ENCODE measurements around the gene TBCD.

The TBCD gene

DNA sequence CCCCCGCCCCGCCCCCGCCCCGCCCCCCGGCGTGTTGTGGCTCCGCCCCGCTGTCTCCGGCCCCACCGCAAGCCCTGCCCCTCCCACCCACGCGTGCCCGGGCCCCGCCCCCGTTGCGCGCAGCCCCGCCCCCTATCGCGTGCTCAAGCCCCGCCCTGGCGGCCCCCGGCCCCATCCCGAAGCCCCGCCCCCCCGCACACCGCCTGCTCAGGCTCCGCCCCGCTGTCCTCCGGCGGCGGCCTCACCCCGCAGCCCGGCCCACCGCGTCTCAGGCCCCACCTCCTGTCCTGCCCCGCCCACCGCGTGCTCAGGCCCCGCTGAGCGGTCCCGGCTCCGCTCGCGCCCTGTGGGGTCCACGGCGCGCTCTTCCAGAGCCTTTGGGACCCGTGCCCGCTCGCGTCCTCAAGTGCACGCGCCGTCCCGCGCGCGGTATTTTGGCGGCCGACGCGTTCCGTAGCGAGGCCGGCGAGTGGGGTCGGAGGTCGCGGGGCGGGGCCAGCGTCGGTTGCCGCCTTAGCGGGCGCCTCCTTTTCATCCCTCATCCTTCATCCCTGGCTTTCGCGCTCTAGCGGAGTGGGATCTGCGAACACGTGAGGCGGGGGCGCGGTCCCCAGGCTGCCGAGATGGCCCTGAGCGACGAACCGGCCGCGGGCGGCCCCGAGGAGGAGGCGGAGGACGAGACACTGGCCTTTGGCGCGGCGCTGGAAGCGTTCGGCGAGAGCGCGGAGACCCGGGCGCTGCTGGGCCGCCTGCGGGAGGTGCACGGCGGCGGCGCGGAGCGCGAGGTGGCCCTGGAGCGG lies at the start of gene TBCD:
TSS of gene TBCD (plus strand) at position 495 of the 800 bp plus-strand sequence. CDS start at position 624, 129 bp downstream.
- Histone ChIP-seq H3K9ac (ENCODE audit: low read length) (no peak within 1 kb of the TSS), H3K27ac (ENCODE audit: low read depth, low read length) (peak within 1 kb of the TSS; percentile 85), H3K4me3 (ENCODE audit: low read depth in 1 of 2, low read length in 2 of 2) (peak within 1 kb of the TSS; percentile 75 to 91), H3K27me3 (ENCODE audit: control insufficient read depth in 1 of 2, insufficient read depth in 2 of 2, low read length in 2 of 2) (no peaks in the 10 kb centered on the region), H3K4me1 (ENCODE audit: insufficient read depth, low read length) (peaks cover 12% of the 10 kb centered on the region), H3K36me3 (ENCODE audit: insufficient read depth, low read length) (no peaks in the 10 kb centered on the region), H3K9me3 (ENCODE audit: low read length) (no peaks in the 10 kb centered on the region)

DNA sequence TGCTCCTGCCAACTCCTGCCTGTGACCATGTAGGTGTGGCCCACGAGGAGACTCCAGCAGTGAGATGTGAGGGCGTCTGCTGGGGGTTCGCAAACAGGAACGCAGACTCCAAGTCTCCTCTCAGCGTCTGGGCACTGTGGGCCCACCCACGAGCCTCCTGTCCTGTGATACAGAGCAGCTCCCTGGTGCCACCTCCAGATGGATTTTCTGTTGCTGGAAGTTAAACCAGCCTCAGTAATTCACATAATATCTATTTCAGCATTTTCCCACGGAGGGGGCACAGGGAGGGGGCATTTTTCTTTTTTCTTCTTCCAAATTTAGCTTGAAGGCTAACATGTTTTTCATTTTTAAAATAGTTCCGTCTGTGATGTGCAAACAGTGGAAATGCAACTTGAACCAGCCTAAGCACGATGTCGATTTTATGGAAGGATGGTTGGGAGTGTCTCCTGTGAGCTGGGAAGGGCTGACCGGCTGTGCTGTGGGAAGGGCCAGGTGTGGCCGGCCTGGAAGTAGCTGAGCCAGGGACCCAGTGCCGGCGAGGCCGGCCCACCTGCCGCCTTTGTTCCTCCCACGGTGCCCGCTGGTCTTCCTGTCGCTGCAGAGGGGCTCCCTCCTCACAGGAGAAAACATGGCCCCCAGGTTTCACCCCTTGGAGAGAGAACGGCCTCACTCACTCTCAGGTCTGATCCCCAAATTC lies 49.5 kb upstream of the TBCD start:
- Histone ChIP-seq H3K9ac (ENCODE audit: low read length) (no peak overlapping the region), H3K4me1 (ENCODE audit: insufficient read depth, low read length) (peaks cover 4% of the 10 kb centered on the region), H3K27ac (ENCODE audit: low read depth, low read length) (no peak overlapping the region), H3K4me3 (ENCODE audit: low read depth in 1 of 2, low read length in 2 of 2) (no peak overlapping the region), H3K9me3 (ENCODE audit: low read length) (no peaks in the 10 kb centered on the region), H3K27me3 (ENCODE audit: control insufficient read depth in 1 of 2, insufficient read depth in 2 of 2, low read length in 2 of 2) (peaks cover 0 to 4% of the 10 kb centered on the region in 2 donors), H3K36me3 (ENCODE audit: insufficient read depth, low read length) (no peaks in the 10 kb centered on the region)

DNA sequence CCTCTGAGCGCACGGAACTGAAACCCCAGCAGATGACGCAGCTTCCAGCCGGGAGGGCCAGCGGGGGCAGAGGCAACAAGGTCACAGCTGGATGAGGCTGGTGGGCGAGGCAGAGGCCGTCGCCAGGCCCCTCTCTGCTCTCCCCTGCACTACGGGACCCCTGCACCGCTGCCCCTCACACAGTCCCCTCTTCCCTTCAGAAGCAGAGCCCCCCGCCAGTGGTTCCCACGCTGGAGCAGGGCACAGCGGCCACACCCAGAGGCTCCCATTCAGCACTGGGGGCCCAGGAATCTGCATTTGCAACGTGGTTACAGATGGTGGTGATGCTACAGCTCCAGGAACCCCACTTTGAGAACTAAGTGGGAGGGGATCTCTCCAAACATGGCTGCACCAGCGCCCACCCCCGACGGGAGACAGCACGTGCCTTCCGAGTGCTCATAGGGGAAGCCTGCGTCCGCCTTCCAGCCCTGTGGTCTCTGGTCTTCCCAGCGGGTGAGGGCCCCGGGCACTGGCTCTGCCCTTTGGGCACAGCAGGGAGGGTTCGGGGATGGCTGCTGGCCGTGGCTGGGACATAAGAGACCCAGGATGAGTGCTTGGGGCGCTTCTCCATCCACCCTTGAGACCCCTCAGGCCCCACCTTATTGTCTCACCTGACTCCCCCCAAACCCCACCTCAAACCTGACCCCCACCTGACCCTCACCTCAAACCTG lies 48.7 kb upstream of the TBCD start:
- no peaks in the 10 kb centered on the region for H3K36me3 ChIP-seq (ENCODE audit: insufficient read depth, low read length)
- H3K27ac ChIP-seq (ENCODE audit: low read depth, low read length): no peak overlapping the region
- H3K4me3 ChIP-seq (ENCODE audit: low read depth in 1 of 2, low read length in 2 of 2): no peak overlapping the region
- peaks cover 4% of the 10 kb centered on the region for H3K4me1 ChIP-seq (ENCODE audit: insufficient read depth, low read length)
- H3K27me3 ChIP-seq (ENCODE audit: control insufficient read depth in 1 of 2, insufficient read depth in 2 of 2, low read length in 2 of 2): no peaks in the 10 kb centered on the region
- H3K9ac ChIP-seq (ENCODE audit: low read length): no peak overlapping the region
- no peaks in the 10 kb centered on the region for H3K9me3 ChIP-seq (ENCODE audit: low read length)

DNA sequence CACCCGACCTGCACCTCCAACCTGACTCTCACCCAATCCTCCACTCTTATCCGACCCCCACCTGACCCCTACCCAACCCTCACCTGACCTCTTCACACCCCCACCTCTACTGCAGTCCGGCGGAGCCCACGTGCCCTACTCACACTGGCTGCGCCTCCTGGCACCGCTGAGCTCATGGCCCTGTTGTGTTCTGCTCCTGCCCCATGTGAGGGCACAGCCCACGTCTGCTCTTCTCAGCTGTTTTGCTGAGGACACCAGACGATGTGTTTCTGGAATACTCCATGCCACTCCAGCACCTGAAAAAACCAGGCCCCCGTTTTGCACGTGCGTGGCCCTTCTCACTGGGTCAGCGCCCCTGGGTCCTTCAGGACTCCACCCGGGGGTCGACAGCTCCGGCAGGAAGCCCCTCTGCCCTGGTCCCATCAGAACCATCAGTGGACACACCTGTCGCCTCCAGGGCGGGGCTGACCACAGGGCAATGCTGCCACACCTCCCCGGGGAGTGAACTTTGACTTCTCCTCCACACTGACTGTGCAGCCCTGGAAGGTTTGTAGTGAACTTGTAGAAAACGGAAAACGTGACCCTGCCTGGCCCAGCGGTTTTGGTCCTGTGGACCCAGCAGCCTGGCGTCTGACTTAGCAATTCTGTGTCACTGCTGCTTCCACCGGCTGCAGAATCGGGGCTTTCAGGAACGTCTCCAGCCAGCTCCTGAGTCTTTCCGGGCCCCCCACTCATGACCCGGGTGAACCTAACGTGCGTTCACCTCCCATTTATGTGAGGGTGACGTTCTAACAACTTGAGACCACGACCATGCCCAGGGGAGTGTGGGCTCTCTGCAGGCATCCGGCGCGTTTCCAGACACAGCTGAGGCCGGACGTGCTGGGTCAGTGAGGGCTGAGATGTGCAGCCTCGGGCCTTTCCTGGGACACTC lies 47.7 kb upstream of the TBCD start:
- Histone ChIP-seq H3K27ac (ENCODE audit: low read depth, low read length) (no peak overlapping the region), H3K4me3 (ENCODE audit: low read depth in 1 of 2, low read length in 2 of 2) (no peak overlapping the region), H3K27me3 (ENCODE audit: control insufficient read depth in 1 of 2, insufficient read depth in 2 of 2, low read length in 2 of 2) (no peaks in the 10 kb centered on the region), H3K36me3 (ENCODE audit: insufficient read depth, low read length) (no peaks in the 10 kb centered on the region), H3K9ac (ENCODE audit: low read length) (no peak overlapping the region), H3K9me3 (ENCODE audit: low read length) (no peaks in the 10 kb centered on the region), H3K4me1 (ENCODE audit: insufficient read depth, low read length) (peaks cover 4% of the 10 kb centered on the region)

DNA sequence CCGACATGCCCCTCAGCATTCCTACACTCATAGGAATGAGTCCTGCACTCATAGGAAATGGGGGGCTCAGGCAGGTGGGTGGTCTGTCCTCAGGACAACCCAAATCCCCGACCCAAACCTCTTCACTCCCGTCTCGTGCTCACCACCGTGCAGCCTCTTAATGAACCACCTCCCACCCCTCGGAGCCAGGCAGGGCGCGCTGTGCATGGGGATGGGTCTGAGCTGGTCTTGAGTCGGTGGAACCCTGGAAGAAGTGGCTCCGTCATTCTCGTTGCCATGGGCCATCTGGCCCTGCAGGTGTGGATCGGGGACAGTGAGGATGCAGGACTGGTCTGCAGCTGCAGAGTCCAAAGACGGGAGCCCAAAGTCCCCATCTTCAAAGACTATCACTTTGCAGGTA lies 47.0 kb upstream of the TBCD start:
- no peak overlapping the region for H3K27ac ChIP-seq (ENCODE audit: low read depth, low read length)
- H3K36me3 ChIP-seq (ENCODE audit: insufficient read depth, low read length): no peaks in the 10 kb centered on the region
- H3K4me1 ChIP-seq (ENCODE audit: insufficient read depth, low read length): no peaks in the 10 kb centered on the region
- H3K9ac ChIP-seq (ENCODE audit: low read length): no peak overlapping the region
- H3K27me3 ChIP-seq (ENCODE audit: control insufficient read depth in 1 of 2, insufficient read depth in 2 of 2, low read length in 2 of 2): peaks cover 0 to under 1% of the 10 kb centered on the region in 2 donors
- no peak overlapping the region for H3K4me3 ChIP-seq (ENCODE audit: low read depth in 1 of 2, low read length in 2 of 2)
- H3K9me3 ChIP-seq (ENCODE audit: low read length): no peaks in the 10 kb centered on the region

DNA sequence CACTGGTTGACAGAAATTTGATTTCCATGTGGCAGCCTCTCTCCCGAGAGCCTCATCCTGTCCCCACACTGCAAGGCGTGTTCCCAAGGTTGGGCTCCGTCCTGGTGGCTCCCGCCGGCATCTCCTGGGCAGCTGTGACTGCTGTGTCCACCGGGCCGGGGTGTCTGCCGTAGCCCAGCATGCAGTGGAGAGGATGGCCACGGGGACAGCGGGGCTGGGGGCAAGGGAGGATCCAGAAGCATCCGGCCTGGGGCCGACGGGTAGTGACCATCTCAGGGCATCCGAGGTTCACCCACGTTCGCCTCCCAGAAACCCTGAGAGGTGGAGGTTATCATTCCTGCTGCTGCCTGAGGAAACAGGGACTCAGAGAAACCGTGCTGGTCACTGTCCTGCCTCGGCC lies 46.1 kb upstream of the TBCD start:
- no peaks in the 10 kb centered on the region for H3K36me3 ChIP-seq (ENCODE audit: insufficient read depth, low read length)
- no peaks in the 10 kb centered on the region for H3K4me1 ChIP-seq (ENCODE audit: insufficient read depth, low read length)
- H3K4me3 ChIP-seq (ENCODE audit: low read depth in 1 of 2, low read length in 2 of 2): no peak overlapping the region
- H3K27ac ChIP-seq (ENCODE audit: low read depth, low read length): no peak overlapping the region
- H3K9ac ChIP-seq (ENCODE audit: low read length): no peak overlapping the region
- H3K9me3 ChIP-seq (ENCODE audit: low read length): no peaks in the 10 kb centered on the region
- peaks cover 0 to 7% of the 10 kb centered on the region in 2 donors for H3K27me3 ChIP-seq (ENCODE audit: control insufficient read depth in 1 of 2, insufficient read depth in 2 of 2, low read length in 2 of 2)

DNA sequence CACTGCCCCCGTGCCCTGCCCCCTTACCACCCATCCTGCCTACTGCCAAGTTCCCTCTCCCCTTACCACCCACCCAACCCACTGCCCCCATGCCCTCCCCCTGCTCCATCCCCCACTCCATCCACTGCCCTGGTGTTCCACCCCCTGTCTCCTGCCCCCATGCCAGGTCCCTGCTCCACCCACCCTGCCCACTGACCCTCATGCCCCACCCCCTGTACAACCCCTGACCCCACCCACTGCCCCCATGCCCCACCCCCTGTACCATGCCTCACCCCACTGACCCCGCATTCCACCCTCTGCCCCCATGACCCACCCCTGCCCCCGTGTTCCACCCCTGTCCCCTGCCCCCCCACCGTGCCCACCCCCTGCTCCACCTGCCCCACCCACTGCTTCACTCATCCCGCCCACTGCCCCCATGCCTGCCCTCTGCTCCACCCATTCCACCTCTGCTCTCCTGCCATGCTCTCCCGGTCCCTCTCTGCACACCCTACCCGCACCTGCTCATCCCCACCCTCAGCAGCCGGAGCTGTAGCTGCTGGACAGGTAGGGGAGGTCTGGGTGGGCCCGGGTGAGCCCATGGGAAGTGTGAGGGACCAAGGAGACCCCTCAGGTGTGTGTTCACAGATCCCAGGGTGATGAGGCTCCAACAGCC lies 42.7 kb upstream of the TBCD start:
- Histone ChIP-seq H3K4me1 (ENCODE audit: insufficient read depth, low read length) (no peaks in the 10 kb centered on the region), H3K27me3 (ENCODE audit: control insufficient read depth in 1 of 2, insufficient read depth in 2 of 2, low read length in 2 of 2) (peaks cover 0 to 7% of the 10 kb centered on the region in 2 donors), H3K9me3 (ENCODE audit: low read length) (no peaks in the 10 kb centered on the region), H3K4me3 (ENCODE audit: low read depth in 1 of 2, low read length in 2 of 2) (no peak overlapping the region), H3K9ac (ENCODE audit: low read length) (no peak overlapping the region), H3K36me3 (ENCODE audit: insufficient read depth, low read length) (no peaks in the 10 kb centered on the region), H3K27ac (ENCODE audit: low read depth, low read length) (no peak overlapping the region)

DNA sequence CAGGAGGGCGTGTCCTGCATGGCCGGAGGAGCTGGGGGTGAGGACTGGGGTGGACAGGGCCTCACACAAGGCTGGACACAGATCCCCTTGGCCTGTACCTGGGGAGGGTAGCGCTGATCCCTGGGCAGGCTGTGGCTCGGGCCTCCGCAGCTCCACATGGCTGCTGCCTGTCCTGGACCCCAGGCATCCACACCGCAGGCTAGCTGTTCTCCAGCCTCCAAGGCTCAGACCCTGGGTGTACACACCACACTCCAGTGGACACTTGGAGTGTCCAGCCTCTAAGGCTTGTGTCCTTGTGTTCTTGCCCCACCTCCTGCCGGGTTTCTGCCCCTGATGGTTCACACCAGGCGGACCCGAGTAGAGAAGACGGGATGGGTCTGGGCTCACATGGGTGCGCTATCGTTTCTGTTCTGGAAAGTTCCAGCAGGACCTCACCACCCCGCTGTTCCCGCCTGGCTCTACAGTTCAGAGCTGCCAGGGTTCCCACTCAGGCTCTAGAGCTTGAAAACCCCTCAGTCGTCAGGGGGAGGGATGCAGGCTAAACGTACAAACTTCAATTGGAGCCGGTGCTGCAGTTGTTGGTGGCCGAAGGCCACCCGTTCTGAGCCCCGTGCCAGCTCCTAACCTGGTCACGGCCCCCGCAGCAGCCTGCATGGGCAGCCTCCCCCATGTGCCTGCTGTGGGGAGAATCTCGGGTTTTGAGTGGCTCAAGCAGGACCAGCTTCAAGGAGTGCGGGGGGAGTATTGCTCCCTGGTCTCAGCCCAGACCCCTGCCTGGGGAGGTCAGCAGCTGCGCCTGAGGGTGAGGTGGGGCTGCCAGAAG lies 42.0 kb upstream of the TBCD start:
- Histone ChIP-seq H3K27ac (ENCODE audit: low read depth, low read length) (no peak overlapping the region), H3K4me1 (ENCODE audit: insufficient read depth, low read length) (no peaks in the 10 kb centered on the region), H3K9ac (ENCODE audit: low read length) (no peak overlapping the region)

DNA sequence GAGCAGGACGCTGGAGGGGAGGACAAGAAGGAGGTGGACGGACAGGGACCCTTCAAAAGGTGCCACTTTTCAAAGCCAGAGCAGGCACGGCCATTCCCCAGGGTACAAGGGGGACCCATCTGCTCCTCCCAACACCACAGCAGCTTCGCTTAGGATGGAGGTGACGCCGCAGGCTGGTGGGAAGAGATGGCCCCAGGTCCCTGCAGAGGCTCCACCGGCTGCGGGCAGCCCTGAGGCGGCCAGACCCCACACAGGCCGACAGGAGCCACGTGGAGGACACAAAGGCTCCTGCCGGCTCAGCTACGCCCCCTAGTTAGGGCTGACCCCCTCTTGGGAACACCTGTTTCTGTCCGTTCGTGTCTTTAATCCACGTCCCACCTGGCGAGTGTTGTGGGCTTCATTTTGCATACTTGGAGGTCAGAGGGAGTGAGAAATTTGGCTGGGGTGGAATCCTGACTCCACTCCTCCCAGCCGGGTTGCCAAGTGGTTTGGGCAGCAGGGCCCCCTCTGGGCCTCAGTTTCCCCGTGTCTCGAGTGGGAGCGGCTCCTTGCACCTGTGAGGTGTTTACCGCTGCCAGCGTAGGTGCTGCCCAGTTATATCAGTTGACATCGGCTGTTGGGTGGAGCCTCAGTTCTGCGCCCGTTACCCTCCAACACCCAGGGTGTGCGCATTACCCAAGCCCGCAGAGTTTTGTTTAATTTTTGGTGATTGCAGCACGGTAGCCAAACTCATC lies 41.2 kb upstream of the TBCD start:
- no peaks in the 10 kb centered on the region for H3K36me3 ChIP-seq (ENCODE audit: insufficient read depth, low read length)
- peaks cover 0 to 7% of the 10 kb centered on the region in 2 donors for H3K27me3 ChIP-seq (ENCODE audit: control insufficient read depth in 1 of 2, insufficient read depth in 2 of 2, low read length in 2 of 2)
- peaks cover under 1% of the 10 kb centered on the region for H3K4me1 ChIP-seq (ENCODE audit: insufficient read depth, low read length)
- no peak overlapping the region for H3K27ac ChIP-seq (ENCODE audit: low read depth, low read length)
- H3K9ac ChIP-seq (ENCODE audit: low read length): no peak overlapping the region
- H3K4me3 ChIP-seq (ENCODE audit: low read depth in 1 of 2, low read length in 2 of 2): no peak overlapping the region
- no peaks in the 10 kb centered on the region for H3K9me3 ChIP-seq (ENCODE audit: low read length)

More for the DNA sequence above, 42.0 kb upstream of the TBCD start:
- no peaks in the 10 kb centered on the region for H3K9me3 ChIP-seq (ENCODE audit: low read length)
- no peak overlapping the region for H3K4me3 ChIP-seq (ENCODE audit: low read depth in 1 of 2, low read length in 2 of 2)
- H3K36me3 ChIP-seq (ENCODE audit: insufficient read depth, low read length): no peaks in the 10 kb centered on the region
- H3K27me3 ChIP-seq (ENCODE audit: control insufficient read depth in 1 of 2, insufficient read depth in 2 of 2, low read length in 2 of 2): peaks cover 0 to 7% of the 10 kb centered on the region in 2 donors
